A673 (cell line): ENCODE data around the gene GPR176.

Source experiments
- CTCF ChIP-seq: fragments of 300-800, 200-600 bp; sonication (generic); conservative IDR thresholded peaks from 2 replicates; pipeline ENCODE4 v1.5.1; 2017; ENCODE audit warnings: low read depth, mild to moderate bottlenecking, antibody characterized with exemption, low read length, moderate library complexity, mixed read lengths
- EZH2 ChIP-seq: fragments of 200-600 bp; sonication (generic); IDR thresholded peaks from 2 replicates; pipeline ENCODE4 v1.6.1; 2017; ENCODE audit warnings: borderline replicate concordance, low read depth, mild to moderate bottlenecking, mixed read lengths, antibody characterized with exemption, low read length; ENCODE audit not compliant: poor library complexity, severe bottlenecking

GRCh38 chr15:39789736-39790135 lies 130.3 kb downstream of the GPR176 start:
- TF ChIP-seq CTCF = no peak
- no peak for TF ChIP-seq EZH2
